Panc1 (cell line): Measurements from ENCODE around the gene FSIP1. TPM values are rescaled to one million over a fixed set of nuclear protein-coding genes. Genes with fewer than 3 reads are reported as not detected.

Experiments used
- ATAC-seq: fragments of 200-7000 bp; cut with Tn5 transposase; 2 replicates; pipeline ENCODE4 v1.9.1; 2020; ENCODE audit warnings: mild to moderate bottlenecking, moderate library complexity
- BruUV-seq: library from RNA; stranded (reverse); fragments of 400-500 nt; replicated peaks from 2 replicates; lab custom pipeline; 2021; lab: Mats Ljungman, UMichigan
- CTCF ChIA-PET: fragments of 300-600 bp; sonication (Branson Sonifier 250); formaldehyde crosslinking; loops from one replicate; lab custom pipeline; 2022; ENCODE audit warnings: antibody characterized with exemption; lab: Charles Lee
- POLR2A ChIA-PET: fragments of 300-600 bp; sonication (Branson Sonifier 250); formaldehyde crosslinking; loops from one replicate; lab custom pipeline; 2022; ENCODE audit warnings: antibody characterized with exemption; lab: Charles Lee
- DNase-seq: peaks from one replicate; pipeline ENCODE4 v3.0.0-alpha.2; 2010; ENCODE audit warnings: low read depth, low spot score
- H3K27ac ChIP-seq: 2 replicates; pipeline ENCODE4 v1.5.1; 2011; ENCODE audit warnings: mild to moderate bottlenecking, low read length, inconsistent platforms
- H3K27me3 ChIP-seq: fragments of 200-500 bp; sonication (Bioruptor generic); 2 replicates; pipeline ENCODE4 v1.6.0; 2014; ENCODE audit warnings: low read length, inconsistent platforms; ENCODE audit not compliant: control insufficient read depth, insufficient read depth
- H3K36me3 ChIP-seq: fragments of 200-500 bp; sonication (Bioruptor generic); 2 replicates; pipeline ENCODE4 v1.5.1; 2014; ENCODE audit warnings: inconsistent platforms, mild to moderate bottlenecking, low read length, moderate library complexity; ENCODE audit not compliant: control insufficient read depth, insufficient read depth
- H3K4me1 ChIP-seq: 2 replicates; pipeline ENCODE4 v1.5.1; 2011; ENCODE audit warnings: inconsistent platforms, mild to moderate bottlenecking, low read length, moderate library complexity; ENCODE audit not compliant: control insufficient read depth, insufficient read depth
- H3K4me3 ChIP-seq, 2 experiments: 2 replicates each; pipeline ENCODE4 v1.5.1; 2011 to 2012; ENCODE audit warnings: low read depth in 2 of 2, low read length in 2 of 2, mild to moderate bottlenecking in 2 of 2, inconsistent platforms in 1 of 2, moderate library complexity in 1 of 2
- H3K9me3 ChIP-seq: fragments of 200-500 bp; sonication (Bioruptor generic); 2 replicates; pipeline ENCODE4 v1.5.1; 2014; ENCODE audit warnings: low read depth, mild to moderate bottlenecking, inconsistent platforms, low read length, moderate library complexity; ENCODE audit not compliant: control insufficient read depth, insufficient read depth
- POLR2AphosphoS5 ChIP-seq: IDR thresholded peaks from 2 replicates; pipeline ENCODE4 v1.6.1; 2012; ENCODE audit warnings: mild to moderate bottlenecking, low read depth, low read length, moderate library complexity
- SIN3A ChIP-seq: IDR thresholded peaks from 2 replicates; pipeline ENCODE4 v1.6.1; 2012; ENCODE audit warnings: low read depth, mild to moderate bottlenecking, low read length, moderate library complexity, borderline replicate concordance; ENCODE audit not compliant: insufficient read depth
- TCF7L2 ChIP-seq: IDR thresholded peaks from 2 replicates; pipeline ENCODE4 v1.6.1; 2011; ENCODE audit warnings: mild to moderate bottlenecking, low read depth, low read length, inconsistent platforms
- in situ Hi-C: cut with HindIII; loops from 2 replicates; pipeline ENCODE4 v1.10.0; 2016; ENCODE audit warnings: low sequenced_read_pairs, low pct_unique_long_range_greater_than_20kb
- intact Hi-C: fragments of 100-400 bp; cut with micrococcal nuclease; formaldehyde crosslinking; loops from one replicate; pipeline ENCODE4 v1.10.0; 2022; ENCODE audit not compliant: unreplicated experiment
- total RNA-seq: library from RNA; stranded (reverse); gene quantifications from one replicate; pipeline ENCODE4 v1.2.1, GENCODE V29; 2021; ENCODE audit not compliant: unreplicated experiment
- TF ChIP-seq, protein P1 (sequence below), 2 experiments: IDR thresholded peaks; 2 replicates each; pipeline ENCODE4 v1.6.1; 2011 to 2012; ENCODE audit warnings: low read depth in 2 of 2, control low read depth in 1 of 2, low read length in 1 of 2, mild to moderate bottlenecking in 1 of 2, moderate library complexity in 1 of 2; ENCODE audit not compliant: insufficient read depth in 1 of 2
- TF ChIP-seq, protein P2 (sequence below): fragments of 450-650 bp; IDR thresholded peaks from 2 replicates; pipeline ENCODE4 v1.5.1; 2017; ENCODE audit warnings: mild to moderate bottlenecking

Gene FSIP1
- total RNA-seq, 1 experiment from 2014 or later = 1.4 TPM

DNA sequence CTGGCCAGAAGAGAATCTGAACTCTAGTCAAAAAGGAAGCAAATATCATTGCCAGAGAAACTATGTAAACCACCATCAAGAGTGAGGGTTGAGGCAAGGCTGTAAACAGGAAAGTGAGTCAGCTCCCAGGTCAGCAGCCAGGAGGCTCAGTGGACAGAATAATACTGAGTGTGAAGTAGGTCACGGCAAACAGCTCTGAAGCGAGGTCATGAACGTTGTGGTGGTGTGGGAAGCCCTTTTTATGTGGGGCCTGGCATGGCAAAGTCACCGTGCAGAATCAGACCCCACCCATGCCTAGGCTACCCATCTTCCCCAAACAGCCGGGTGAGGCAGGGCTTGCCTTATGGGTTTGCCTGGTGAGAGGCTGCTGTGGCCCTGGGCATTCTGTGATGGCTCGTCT, 157.8 kb downstream of the FSIP1 start:
- ATAC-seq (peak; percentile 87), DNase-seq (peak; percentile 33)
- ChIA-PET CTCF (no interaction called here), POLR2A (no interaction called here)
- in situ Hi-C loops (no loop called here), intact Hi-C loops (no loop called here)
- Histone ChIP-seq H3K36me3 (no peaks in the 10 kb centered on the region), H3K27ac (no peak overlapping the region), H3K9me3 (no peaks in the 10 kb centered on the region), H3K4me3 (no peak overlapping the region), H3K27me3 (no peaks in the 10 kb centered on the region), H3K4me1 (no peaks in the 10 kb centered on the region; the same call in 1 of the 2 replicates)
- TF ChIP-seq, protein P1, sequence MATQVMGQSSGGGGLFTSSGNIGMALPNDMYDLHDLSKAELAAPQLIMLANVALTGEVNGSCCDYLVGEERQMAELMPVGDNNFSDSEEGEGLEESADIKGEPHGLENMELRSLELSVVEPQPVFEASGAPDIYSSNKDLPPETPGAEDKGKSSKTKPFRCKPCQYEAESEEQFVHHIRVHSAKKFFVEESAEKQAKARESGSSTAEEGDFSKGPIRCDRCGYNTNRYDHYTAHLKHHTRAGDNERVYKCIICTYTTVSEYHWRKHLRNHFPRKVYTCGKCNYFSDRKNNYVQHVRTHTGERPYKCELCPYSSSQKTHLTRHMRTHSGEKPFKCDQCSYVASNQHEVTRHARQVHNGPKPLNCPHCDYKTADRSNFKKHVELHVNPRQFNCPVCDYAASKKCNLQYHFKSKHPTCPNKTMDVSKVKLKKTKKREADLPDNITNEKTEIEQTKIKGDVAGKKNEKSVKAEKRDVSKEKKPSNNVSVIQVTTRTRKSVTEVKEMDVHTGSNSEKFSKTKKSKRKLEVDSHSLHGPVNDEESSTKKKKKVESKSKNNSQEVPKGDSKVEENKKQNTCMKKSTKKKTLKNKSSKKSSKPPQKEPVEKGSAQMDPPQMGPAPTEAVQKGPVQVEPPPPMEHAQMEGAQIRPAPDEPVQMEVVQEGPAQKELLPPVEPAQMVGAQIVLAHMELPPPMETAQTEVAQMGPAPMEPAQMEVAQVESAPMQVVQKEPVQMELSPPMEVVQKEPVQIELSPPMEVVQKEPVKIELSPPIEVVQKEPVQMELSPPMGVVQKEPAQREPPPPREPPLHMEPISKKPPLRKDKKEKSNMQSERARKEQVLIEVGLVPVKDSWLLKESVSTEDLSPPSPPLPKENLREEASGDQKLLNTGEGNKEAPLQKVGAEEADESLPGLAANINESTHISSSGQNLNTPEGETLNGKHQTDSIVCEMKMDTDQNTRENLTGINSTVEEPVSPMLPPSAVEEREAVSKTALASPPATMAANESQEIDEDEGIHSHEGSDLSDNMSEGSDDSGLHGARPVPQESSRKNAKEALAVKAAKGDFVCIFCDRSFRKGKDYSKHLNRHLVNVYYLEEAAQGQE (IDR thresholded peaks at IDR 0.05; ENCODE audit: insufficient read depth in 1 of 2, low read depth in 2 of 2, low read length in 1 of 2) = no peak
- TF ChIP-seq TCF7L2 = no peak
- TF ChIP-seq, protein P2, sequence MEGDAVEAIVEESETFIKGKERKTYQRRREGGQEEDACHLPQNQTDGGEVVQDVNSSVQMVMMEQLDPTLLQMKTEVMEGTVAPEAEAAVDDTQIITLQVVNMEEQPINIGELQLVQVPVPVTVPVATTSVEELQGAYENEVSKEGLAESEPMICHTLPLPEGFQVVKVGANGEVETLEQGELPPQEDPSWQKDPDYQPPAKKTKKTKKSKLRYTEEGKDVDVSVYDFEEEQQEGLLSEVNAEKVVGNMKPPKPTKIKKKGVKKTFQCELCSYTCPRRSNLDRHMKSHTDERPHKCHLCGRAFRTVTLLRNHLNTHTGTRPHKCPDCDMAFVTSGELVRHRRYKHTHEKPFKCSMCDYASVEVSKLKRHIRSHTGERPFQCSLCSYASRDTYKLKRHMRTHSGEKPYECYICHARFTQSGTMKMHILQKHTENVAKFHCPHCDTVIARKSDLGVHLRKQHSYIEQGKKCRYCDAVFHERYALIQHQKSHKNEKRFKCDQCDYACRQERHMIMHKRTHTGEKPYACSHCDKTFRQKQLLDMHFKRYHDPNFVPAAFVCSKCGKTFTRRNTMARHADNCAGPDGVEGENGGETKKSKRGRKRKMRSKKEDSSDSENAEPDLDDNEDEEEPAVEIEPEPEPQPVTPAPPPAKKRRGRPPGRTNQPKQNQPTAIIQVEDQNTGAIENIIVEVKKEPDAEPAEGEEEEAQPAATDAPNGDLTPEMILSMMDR = no peak
- no peak for TF ChIP-seq SIN3A
- no peak for TF ChIP-seq POLR2AphosphoS5
- no TSS peak for BruUV-seq

DNA sequence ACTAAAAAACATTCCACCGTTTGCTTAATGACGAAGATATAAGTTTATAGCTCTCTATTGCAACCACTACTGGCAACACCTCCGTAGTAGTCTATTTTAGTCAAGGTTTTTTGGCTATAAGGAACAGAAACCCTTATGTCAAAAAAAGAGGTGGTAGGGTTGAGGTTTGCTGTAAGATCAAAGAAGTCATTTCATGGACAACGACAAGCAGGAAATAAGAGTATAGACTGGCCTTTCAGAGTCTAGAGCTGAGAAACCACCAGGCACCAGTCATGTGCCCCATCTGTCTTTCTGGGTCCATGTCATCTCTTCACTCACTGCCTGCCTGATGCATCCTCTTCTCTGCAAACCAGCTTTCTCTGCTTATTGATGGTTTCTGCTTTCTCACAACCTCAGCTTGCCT, 159.1 kb downstream of the FSIP1 start:
- TF ChIP-seq SIN3A (no peak), TCF7L2 (no peak), POLR2AphosphoS5 (no peak)
- TF ChIP-seq, protein P2 = no peak
- TF ChIP-seq, protein P1 (IDR thresholded peaks at IDR 0.05; ENCODE audit: insufficient read depth in 1 of 2, low read depth in 2 of 2, low read length in 1 of 2) = no peak
- ChIA-PET POLR2A (no interaction called here), CTCF (interaction anchor here (0.7 kb wide), 1 partner anchor 68 kb away, joined by 3 read pairs; no protein-coding TSS in a partner anchor)
- in situ Hi-C loops (no loop called here), intact Hi-C loops (no loop called here)
- H3K4me1 ChIP-seq = no peaks in the 10 kb centered on the region; the same call in 1 of the 2 replicates
- no peak overlapping the region for H3K4me3 ChIP-seq
- ATAC-seq (no peak), DNase-seq (no peak)
- BruUV-seq = no TSS peak
- H3K27ac ChIP-seq = no peak overlapping the region
- no peaks in the 10 kb centered on the region for H3K27me3 ChIP-seq
- H3K9me3 ChIP-seq = no peaks in the 10 kb centered on the region
- H3K36me3 ChIP-seq = no peaks in the 10 kb centered on the region
